ENCODE measurements around the gene CCDC88A.

GRCh38 chr2:55338268-55338667 is 81.4 kb downstream of the CCDC88A start:
- no peak for TF ChIP-seq POLR2AphosphoS5 (IDR thresholded peaks at IDR 0.05; ENCODE audit: low read depth, low read length)
- TF ChIP-seq REST (IDR thresholded peaks at IDR 0.05; ENCODE audit: insufficient read depth in 1 of 2, low read depth in 2 of 2, low read length in 2 of 2) = no peak
- TF ChIP-seq TAF1 (IDR thresholded peaks at IDR 0.05; ENCODE audit: borderline replicate concordance, insufficient read depth, low read length) = no peak
